Activated CD8-positive, alpha-beta T cell treated with anti-CD3 and anti-CD28 coated beads for 36 hours (primary cell): ENCODE results near the gene SPATS1. TPM values are rescaled to one million over a fixed set of nuclear protein-coding genes. Genes with fewer than 3 reads are reported as not detected.

Experiments used
- ATAC-seq: fragments of 200-7000 bp; cut with Tn5 transposase; one replicate; pipeline ENCODE4 v1.10.0; 2021; ENCODE audit warnings: mild to moderate bottlenecking, moderate library complexity
- CTCF ChIA-PET: fragments of 350-600 bp; sonication (Branson Sonifier 250); formaldehyde crosslinking; loops from one replicate; lab custom pipeline; 2021; ENCODE audit warnings: antibody characterized with exemption; lab: Charles Lee
- POLR2A ChIA-PET: fragments of 350-600 bp; sonication (Branson Sonifier 250); formaldehyde crosslinking; loops from one replicate; lab custom pipeline; 2021; ENCODE audit warnings: antibody characterized with exemption; lab: Charles Lee
- DNase-seq: peaks from one replicate; pipeline ENCODE4 v3.0.0-alpha.2; 2020
- H3K27ac Mint-ChIP-seq: one replicate; pipeline ENCODE4 v1.8.0; 2021; ENCODE audit warnings: mild to moderate bottlenecking, mixed read lengths
- H3K27me3 Mint-ChIP-seq: one replicate; pipeline ENCODE4 v1.8.0; 2021; ENCODE audit warnings: mixed read lengths
- H3K36me3 Mint-ChIP-seq: one replicate; pipeline ENCODE4 v1.8.0; 2021; ENCODE audit warnings: low read depth, mixed read lengths
- H3K4me1 Mint-ChIP-seq: one replicate; pipeline ENCODE4 v1.8.0; 2021; ENCODE audit warnings: low read depth, mixed read lengths
- H3K4me3 Mint-ChIP-seq: one replicate; pipeline ENCODE4 v1.8.0; 2021; ENCODE audit warnings: mild to moderate bottlenecking, moderate library complexity, mixed read lengths
- H3K9me3 Mint-ChIP-seq: one replicate; pipeline ENCODE4 v1.8.0; 2021; ENCODE audit warnings: mixed read lengths
- intact Hi-C: fragments of 100-400 bp; cut with micrococcal nuclease; formaldehyde crosslinking; loops from one replicate; pipeline ENCODE4 v1.10.0; 2022
- total RNA-seq, 2 experiments: library from RNA; stranded (reverse); gene quantifications; one replicate each; pipeline ENCODE4 v1.2.3, GENCODE V29; 2021
- TF ChIP-seq, protein P1 (sequence below): fragments of 200-600 bp; IDR thresholded peaks from one replicate; pipeline ENCODE4 v1.8.0; 2022; ENCODE audit warnings: antibody characterized with exemption, mild to moderate bottlenecking

The SPATS1 gene, protein sequence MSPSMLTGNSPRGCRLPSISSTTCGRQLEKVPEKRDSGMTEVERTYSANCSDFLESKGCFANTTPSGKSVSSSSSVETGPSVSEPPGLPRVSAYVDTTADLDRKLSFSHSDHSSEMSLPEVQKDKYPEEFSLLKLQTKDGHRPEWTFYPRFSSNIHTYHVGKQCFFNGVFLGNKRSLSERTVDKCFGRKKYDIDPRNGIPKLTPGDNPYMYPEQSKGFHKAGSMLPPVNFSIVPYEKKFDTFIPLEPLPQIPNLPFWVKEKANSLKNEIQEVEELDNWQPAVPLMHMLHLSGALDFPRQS
- total RNA-seq = not detected

DNA sequence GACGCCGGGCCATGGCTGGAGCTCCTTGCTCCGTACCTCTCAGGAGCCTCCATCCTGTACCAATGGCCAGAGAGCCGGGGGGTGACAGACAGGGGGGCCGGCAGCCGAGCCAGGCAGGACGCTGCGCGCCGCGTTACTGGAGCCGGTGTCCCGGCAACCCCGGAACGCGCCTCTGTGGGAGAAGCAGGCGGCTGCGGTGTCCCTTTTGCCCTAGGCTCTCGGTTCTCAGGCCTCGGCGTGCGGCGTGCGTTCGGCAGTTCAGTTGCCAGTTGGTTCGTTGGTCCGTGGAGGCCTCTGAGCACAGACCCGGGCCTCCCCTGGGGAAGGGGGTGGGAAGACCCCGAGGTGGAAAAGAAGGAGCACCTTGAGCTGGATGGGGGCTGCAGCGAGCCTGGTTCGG is at the start of gene SPATS1:
TSS of gene SPATS1 (plus strand) at position 162 of the 400 bp plus-strand sequence. CDS start 446 bp downstream, outside the sequence.
- POLR2A ChIA-PET = interaction anchor here (1.5 kb wide), 1 partner anchor 10 kb away, joined by 3 read pairs; no protein-coding TSS in a partner anchor
- TF ChIP-seq, protein P1, sequence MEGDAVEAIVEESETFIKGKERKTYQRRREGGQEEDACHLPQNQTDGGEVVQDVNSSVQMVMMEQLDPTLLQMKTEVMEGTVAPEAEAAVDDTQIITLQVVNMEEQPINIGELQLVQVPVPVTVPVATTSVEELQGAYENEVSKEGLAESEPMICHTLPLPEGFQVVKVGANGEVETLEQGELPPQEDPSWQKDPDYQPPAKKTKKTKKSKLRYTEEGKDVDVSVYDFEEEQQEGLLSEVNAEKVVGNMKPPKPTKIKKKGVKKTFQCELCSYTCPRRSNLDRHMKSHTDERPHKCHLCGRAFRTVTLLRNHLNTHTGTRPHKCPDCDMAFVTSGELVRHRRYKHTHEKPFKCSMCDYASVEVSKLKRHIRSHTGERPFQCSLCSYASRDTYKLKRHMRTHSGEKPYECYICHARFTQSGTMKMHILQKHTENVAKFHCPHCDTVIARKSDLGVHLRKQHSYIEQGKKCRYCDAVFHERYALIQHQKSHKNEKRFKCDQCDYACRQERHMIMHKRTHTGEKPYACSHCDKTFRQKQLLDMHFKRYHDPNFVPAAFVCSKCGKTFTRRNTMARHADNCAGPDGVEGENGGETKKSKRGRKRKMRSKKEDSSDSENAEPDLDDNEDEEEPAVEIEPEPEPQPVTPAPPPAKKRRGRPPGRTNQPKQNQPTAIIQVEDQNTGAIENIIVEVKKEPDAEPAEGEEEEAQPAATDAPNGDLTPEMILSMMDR = no peak
- DNase-seq = peak; percentile 13
- no peaks in the 10 kb centered on the region for H3K9me3 Mint-ChIP-seq
- intact Hi-C loops = no loop called here
- CTCF ChIA-PET = interaction anchor here (0.9 to 5.4 kb wide), 5 partner anchors 10 to 74 kb away, joined by 3 to 32 read pairs (median 3); partner anchors contain the start of genes AARS2 and TMEM151B
- peaks cover 32% of the 10 kb centered on the region for H3K27me3 Mint-ChIP-seq
- H3K36me3 Mint-ChIP-seq = no peaks in the 10 kb centered on the region
- no peak for ATAC-seq
- no peaks in the 10 kb centered on the region for H3K4me1 Mint-ChIP-seq
- no peak within 1 kb of the TSS for H3K4me3 Mint-ChIP-seq
- H3K27ac Mint-ChIP-seq = no peak within 1 kb of the TSS

DNA sequence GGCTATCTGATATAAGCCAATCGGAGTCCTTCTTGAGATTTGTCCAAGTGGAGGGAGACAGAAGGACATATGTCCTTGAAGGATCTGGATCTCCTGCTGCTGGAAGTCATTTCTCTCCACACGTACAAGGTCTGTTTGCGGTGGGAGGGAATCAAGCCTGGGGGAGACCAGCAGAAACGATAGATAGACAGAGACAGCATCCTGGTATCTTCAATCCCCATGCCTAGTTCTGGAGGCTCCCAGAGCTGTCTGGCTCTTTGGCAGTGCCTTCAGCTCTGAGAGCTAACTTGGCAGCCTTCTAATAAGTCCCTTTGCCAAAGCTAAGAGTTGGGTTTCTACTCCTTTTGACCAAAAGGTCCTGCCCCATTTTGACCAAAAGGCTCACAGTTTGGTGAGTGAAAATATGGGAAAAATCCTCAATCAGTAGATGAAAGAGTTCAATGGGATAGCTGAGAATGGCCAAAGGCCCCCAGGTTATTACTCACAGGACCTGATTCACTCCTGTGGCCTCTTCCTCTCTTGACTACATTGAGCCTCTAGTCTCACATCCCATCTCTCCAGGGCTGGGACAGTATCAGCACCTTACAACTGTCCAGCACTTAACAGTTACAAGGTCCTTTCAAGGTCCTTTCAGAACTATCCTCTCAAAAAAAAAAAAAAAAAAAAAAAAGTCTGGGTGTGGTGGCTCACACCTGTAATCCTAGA is 49.6 kb upstream of the SPATS1 start:
- peaks cover 7% of the 10 kb centered on the region for H3K4me1 Mint-ChIP-seq
- ATAC-seq (no peak), DNase-seq (no peak)
- H3K36me3 Mint-ChIP-seq = no peaks in the 10 kb centered on the region
- H3K4me3 Mint-ChIP-seq = no peak overlapping the region
- POLR2A ChIA-PET = interaction anchor here (0.7 to 1.5 kb wide), 5 partner anchors 9 to 188 kb away, joined by 3 read pairs; no protein-coding TSS in a partner anchor
- intact Hi-C loops = no loop called here
- peaks cover 56% of the 10 kb centered on the region for H3K27me3 Mint-ChIP-seq
- H3K9me3 Mint-ChIP-seq = no peaks in the 10 kb centered on the region
- CTCF ChIA-PET = interaction anchor here (2.0 to 2.1 kb wide), 2 partner anchors 13 to 24 kb away, joined by 8 to 11 read pairs; no protein-coding TSS in a partner anchor
- no peak overlapping the region for H3K27ac Mint-ChIP-seq
- TF ChIP-seq, protein P1 = no peak

DNA sequence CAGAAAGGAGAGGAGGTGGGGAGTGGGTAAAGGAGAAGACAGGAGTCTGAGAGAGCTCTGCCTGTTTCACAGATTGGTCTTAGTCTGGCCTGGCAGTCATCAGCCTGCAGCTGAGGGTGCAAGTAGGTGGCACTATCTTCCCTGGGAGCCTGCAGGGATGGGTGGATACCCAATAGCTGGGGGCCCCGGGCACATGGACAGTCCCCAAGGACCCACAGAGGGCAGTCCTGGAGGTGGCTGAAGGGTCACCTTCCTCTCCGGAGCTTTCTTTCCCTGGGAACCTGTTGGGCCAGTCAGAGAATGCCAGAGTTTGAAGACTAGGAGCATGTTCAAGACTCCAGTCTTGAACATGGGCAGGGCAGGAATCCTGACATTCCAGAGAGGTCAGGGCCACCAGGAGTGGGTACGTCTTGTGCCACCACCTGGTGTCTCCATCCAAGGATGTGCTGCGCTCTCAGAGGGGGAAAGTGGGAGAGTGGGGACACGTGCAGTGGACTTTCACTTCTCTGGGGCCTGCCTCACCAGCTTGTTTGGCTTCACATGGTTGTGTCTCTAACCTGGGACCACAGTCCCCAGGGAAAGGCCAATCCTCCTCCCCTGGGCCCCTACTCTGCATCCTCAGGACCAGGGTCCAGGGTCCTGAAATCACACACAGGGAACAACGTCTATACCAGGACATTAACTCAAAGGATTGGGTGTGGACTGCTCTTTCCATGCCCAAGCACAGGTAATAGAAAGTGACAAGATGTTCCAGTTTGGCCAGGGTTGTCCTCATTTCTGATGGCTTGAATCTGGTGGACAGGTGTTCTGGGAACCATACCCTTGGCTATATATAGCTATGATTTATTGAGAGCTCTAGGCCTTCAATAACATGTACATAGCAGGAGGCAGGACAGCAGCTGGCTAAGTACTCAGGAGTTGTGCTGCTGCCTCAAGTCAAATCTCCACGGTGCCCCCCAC is 47.3 kb upstream of the SPATS1 start:
- TF ChIP-seq, protein P1 = no peak
- ATAC-seq = no peak
- Mint-ChIP-seq H3K9me3 (no peaks in the 10 kb centered on the region), H3K27ac (no peak overlapping the region), H3K36me3 (peaks cover 3% of the 10 kb centered on the region), H3K4me3 (no peak overlapping the region), H3K27me3 (peaks cover 49% of the 10 kb centered on the region), H3K4me1 (peaks cover 11% of the 10 kb centered on the region)
- DNase-seq = no peak
- ChIA-PET CTCF (interaction anchor here (0.9 to 5.3 kb wide), 9 partner anchors 10 to 44 kb away, joined by 3 to 36 read pairs (median 5); partner anchors contain the start of gene AARS2), POLR2A (interaction anchor here (1.2 to 3.2 kb wide), 5 partner anchors 10 to 140 kb away, joined by 3 to 12 read pairs (median 7); partner anchors contain the start of genes AARS2 and HSP90AB1)
- intact Hi-C loops = no loop called here

DNA sequence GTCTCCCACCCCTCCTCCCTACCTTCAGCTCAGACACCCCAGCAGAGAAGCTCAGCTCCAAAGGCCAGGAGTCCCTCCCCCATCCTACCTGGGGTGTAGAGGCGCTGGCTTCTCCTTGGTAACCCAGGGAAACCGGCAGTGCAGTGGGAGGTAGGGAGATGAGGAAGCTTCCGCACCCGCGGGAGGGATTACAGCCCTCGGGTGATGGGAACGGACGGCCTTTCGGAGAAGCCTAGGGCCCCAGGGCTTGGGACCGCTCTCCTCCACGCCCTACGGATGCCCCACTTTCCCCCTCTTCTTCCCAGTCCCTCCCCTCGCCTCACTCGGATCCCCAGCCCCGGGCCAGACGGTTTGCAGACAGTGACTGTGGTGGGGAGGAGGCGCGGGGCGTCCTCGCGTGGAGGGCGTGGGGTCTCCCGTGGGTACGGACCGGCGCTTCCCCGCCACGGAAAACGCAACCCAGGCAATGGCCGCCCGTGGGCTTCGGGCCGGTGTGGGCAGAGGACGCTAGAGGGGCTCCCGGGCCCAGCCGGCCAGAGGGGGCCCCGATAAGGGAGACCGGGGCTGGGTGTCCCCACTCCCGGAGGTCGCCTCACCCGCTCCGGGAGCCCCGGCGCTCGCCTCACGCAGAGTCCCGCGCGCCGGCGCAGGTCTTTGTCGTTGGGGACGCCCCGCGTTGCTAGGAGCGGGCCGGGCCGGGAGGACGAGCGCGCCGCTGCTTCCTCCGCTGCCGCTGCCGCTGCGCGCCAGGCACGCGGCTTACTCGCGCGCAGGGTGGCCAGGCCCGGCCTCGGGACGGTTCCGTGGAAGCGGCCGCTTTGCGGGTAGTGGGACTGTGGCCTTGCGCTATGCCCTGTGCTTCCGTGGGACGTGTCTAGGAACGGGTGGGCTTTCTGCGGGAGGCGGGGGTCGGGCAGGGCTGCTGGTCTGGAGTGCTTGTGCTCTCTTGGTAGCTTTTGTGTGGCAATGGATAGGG is 45.1 kb upstream of the SPATS1 start:
- H3K9me3 Mint-ChIP-seq = no peaks in the 10 kb centered on the region
- POLR2A ChIA-PET = interaction anchor here (1.0 to 3.2 kb wide), 7 partner anchors 8 to 30 kb away, joined by 3 to 12 read pairs (median 5); no protein-coding TSS in a partner anchor
- H3K4me1 Mint-ChIP-seq = peaks cover 11% of the 10 kb centered on the region
- CTCF ChIA-PET = interaction anchor here (0.6 to 5.3 kb wide), 6 partner anchors 15 to 63 kb away, joined by 3 to 36 read pairs (median 7); partner anchors contain the start of gene AARS2
- ATAC-seq = peak; percentile 90
- intact Hi-C loops = no loop called here
- peak overlapping the region; percentile 15 for H3K27ac Mint-ChIP-seq
- TF ChIP-seq, protein P1 = no peak
- peaks cover 31% of the 10 kb centered on the region for H3K27me3 Mint-ChIP-seq
- H3K36me3 Mint-ChIP-seq = peaks cover 12% of the 10 kb centered on the region
- peak overlapping the region; percentile 53 for H3K4me3 Mint-ChIP-seq
- DNase-seq = peak; percentile 67
